HepG2 (cell line): ENCODE measurements around the gene MFAP4. TPM values are rescaled to one million over a fixed set of nuclear protein-coding genes. Genes with fewer than 3 reads are reported as not detected.

Source experiments
- ARID5B ChIP-seq: IDR thresholded peaks from 2 replicates; pipeline ENCODE4 v1.4.0; 2020; ENCODE audit warnings: mild to moderate bottlenecking, missing genetic modification reagents
- ATM ChIP-seq: fragments of 450-650 bp; IDR thresholded peaks from 2 replicates; pipeline ENCODE4 v1.7.1; 2017; ENCODE audit warnings: mild to moderate bottlenecking, borderline replicate concordance
- CERS6 ChIP-seq: sonication (generic); formaldehyde crosslinking; IDR thresholded peaks from 2 replicates; pipeline ENCODE4 v1.5.0; 2020; ENCODE audit warnings: missing genetic modification reagents
- DPF2 ChIP-seq: sonication (generic); formaldehyde crosslinking; IDR thresholded peaks from 2 replicates; pipeline ENCODE4 v1.4.0; 2020; ENCODE audit warnings: mild to moderate bottlenecking, low read depth, missing genetic modification reagents, borderline replicate concordance
- HNF4A ChIP-seq: sonication (generic); formaldehyde crosslinking; IDR thresholded peaks from 2 replicates; pipeline ENCODE4 v1.4.0; 2020; ENCODE audit warnings: missing genetic modification reagents
- ISX ChIP-seq: sonication (generic); formaldehyde crosslinking; conservative IDR thresholded peaks from 2 replicates; pipeline ENCODE4 v1.5.0; 2020; ENCODE audit warnings: missing genetic modification reagents
- KDM5A ChIP-seq: fragments of 200-600 bp; sonication (generic); IDR thresholded peaks from 2 replicates; pipeline ENCODE4 v1.7.0; 2018; ENCODE audit warnings: antibody characterized with exemption, mild to moderate bottlenecking, low read length, borderline replicate concordance
- LCORL ChIP-seq, 2 experiments: fragments of 450-650 bp in 1 of 2; sonication (generic) in 1 of 2; formaldehyde crosslinking in 1 of 2; IDR thresholded peaks; 2 replicates each; pipeline versions ENCODE4 v1.5.0 to v1.6.1; 2017 to 2020; ENCODE audit warnings: antibody characterized with exemption in 1 of 2, missing genetic modification reagents in 1 of 2
- NPAS2 ChIP-seq: sonication (generic); formaldehyde crosslinking; IDR thresholded peaks from 2 replicates; pipeline ENCODE4 v1.8.0; 2022; ENCODE audit warnings: mild to moderate bottlenecking, missing genetic modification reagents, borderline replicate concordance
- RCOR2 ChIP-seq: IDR thresholded peaks from 2 replicates; pipeline ENCODE4 v1.6.1; 2016; ENCODE audit warnings: missing biosample characterization, missing genetic modification reagents
- TEF ChIP-seq: sonication (generic); formaldehyde crosslinking; IDR thresholded peaks from 2 replicates; pipeline ENCODE4 v1.5.0; 2020; ENCODE audit warnings: missing genetic modification reagents
- TRIM22 ChIP-seq: fragments of 450-650 bp; IDR thresholded peaks from 2 replicates; pipeline ENCODE4 v1.6.1; 2017
- ZFAT ChIP-seq: sonication (generic); formaldehyde crosslinking; conservative IDR thresholded peaks from 2 replicates; pipeline ENCODE4 v1.8.1; 2023; ENCODE audit warnings: missing genetic modification reagents, inconsistent platforms
- ZMYM2 ChIP-seq: sonication (generic); formaldehyde crosslinking; IDR thresholded peaks from 2 replicates; pipeline ENCODE4 v1.8.0; 2022; ENCODE audit warnings: mild to moderate bottlenecking, missing genetic modification reagents
- ZNF138 ChIP-seq: sonication (generic); formaldehyde crosslinking; IDR thresholded peaks from 2 replicates; pipeline ENCODE4 v1.5.0; 2020; ENCODE audit warnings: mild to moderate bottlenecking, low read depth, missing genetic modification reagents
- ZNF253 ChIP-seq: sonication (generic); formaldehyde crosslinking; IDR thresholded peaks from 2 replicates; pipeline ENCODE4 v1.8.0; 2022; ENCODE audit warnings: mild to moderate bottlenecking, missing genetic modification reagents, borderline replicate concordance
- ZNF468 ChIP-seq: sonication (generic); formaldehyde crosslinking; IDR thresholded peaks from 2 replicates; pipeline ENCODE4 v1.8.0; 2022; ENCODE audit warnings: mild to moderate bottlenecking, moderate library complexity, missing genetic modification reagents
- ZNF556 ChIP-seq: sonication (generic); formaldehyde crosslinking; IDR thresholded peaks from 2 replicates; pipeline ENCODE4 v1.4.0; 2020; ENCODE audit warnings: mild to moderate bottlenecking, missing genetic modification reagents, borderline replicate concordance
- ZNF570 ChIP-seq: sonication (generic); formaldehyde crosslinking; IDR thresholded peaks from 2 replicates; pipeline ENCODE4 v1.4.0; 2020; ENCODE audit warnings: mild to moderate bottlenecking, missing genetic modification reagents, borderline replicate concordance
- ZZZ3 ChIP-seq: sonication (generic); formaldehyde crosslinking; IDR thresholded peaks from 2 replicates; pipeline ENCODE4 v1.4.0; 2020; ENCODE audit warnings: missing genetic modification reagents, mild to moderate bottlenecking, borderline replicate concordance
- polyA plus RNA-seq, 8 experiments: library from polyadenylated mRNA; depleted of rRNA in 3 of 8; stranded (reverse) in 7 of 8; unstranded in 1 of 8; fragments of >200 nt; fragmentation: Illumina TruSeq in 4 of 8; extraction: Trizol in 4 of 8; gene quantifications; 2 replicates each; pipeline versions ENCODE4 v1.2.1 to v1.2.3, GENCODE V29; 2011 to 2016; ENCODE audit warnings: low read depth in 4 of 8, missing spikeins in 1 of 8, mixed read lengths in 1 of 8; ENCODE audit not compliant: insufficient read depth in 1 of 8
- total RNA-seq, 5 experiments: library from RNA; depleted of rRNA; stranded (reverse); fragments of >200 nt; fragmentation: Illumina TruSeq; extraction: Trizol; gene quantifications; 2 replicates each; pipeline ENCODE4 v1.2.3, GENCODE V29; 2016; ENCODE audit warnings: low read depth in 1 of 5
- TF ChIP-seq, protein P1 (sequence below): sonication (generic); formaldehyde crosslinking; conservative IDR thresholded peaks from 2 replicates; pipeline ENCODE4 v1.4.0; 2020; ENCODE audit warnings: missing genetic modification reagents

MFAP4 gene
- total and polyA plus RNA-seq, 2 of the 13 experiments (the other 11 are each of a cell fraction or from before 2014, with no cell fraction given): 0.08 TPM; not detected in 1

DNA sequence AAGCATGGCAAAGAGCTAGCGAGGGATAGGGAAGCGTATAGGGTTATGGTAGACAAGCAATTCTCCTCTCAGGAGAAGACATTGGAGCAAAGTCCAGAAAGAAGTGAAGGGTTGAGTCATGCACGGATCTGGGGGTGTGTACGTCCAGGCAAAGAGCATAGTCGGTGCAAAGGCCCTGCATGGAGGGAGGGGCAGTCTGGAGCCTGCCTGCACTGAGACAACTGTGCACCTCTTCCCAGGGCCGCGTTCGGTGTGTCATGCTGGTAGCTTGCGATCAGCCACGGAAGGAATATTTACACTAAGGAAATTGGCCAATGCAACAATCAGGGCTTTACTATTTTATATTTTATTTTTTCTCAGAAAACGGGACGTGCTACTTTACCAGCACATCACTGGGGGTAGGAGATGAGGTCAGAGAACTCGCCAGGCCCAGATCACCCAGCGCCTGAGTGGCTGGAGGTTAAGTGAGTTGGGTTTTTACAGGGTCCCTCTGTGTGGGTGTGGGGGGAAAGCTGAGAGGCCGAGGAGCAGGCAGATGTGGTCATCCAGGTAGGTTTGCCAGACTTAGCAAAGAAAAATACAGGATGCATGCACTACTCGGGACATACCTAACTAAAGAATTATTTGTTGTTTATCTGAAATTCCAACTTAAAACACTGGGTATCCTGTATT lies 17.7 kb downstream of the MFAP4 start (continued):
- TF ChIP-seq TRIM22 (no peak), ATM (no peak), CERS6 (no peak), ZMYM2 (no peak; the same call in 1 of the 2 replicates), TEF (no peak), LCORL (IDR thresholded peaks at IDR 0.05) (no peak), LCORL (CRISPR knock-in tag; IDR thresholded peaks at IDR 0.05) (no peak), KDM5A (no peak), ZNF138 (CRISPR knock-in tag) (no peak), DPF2 (CRISPR knock-in tag) (0 out of 2 replicates have a peak, but pooled peaks have one; percentile 21), ISX (CRISPR knock-in tag) (no peak), ZZZ3 (CRISPR knock-in tag) (no peak), ZFAT (CRISPR knock-in tag) (no peak), ARID5B (peak; percentile 37), ZNF570 (CRISPR knock-in tag) (no peak), RCOR2 (CRISPR knock-in tag) (peak; percentile 59; the same call in 1 of the 2 replicates), HNF4A (CRISPR knock-in tag) (peak; percentile 82), ZNF253 (no peak), ZNF556 (CRISPR knock-in tag) (no peak), ZNF468 (CRISPR knock-in tag) (no peak), NPAS2 (CRISPR knock-in tag) (no peak)
- TF ChIP-seq, protein P1, sequence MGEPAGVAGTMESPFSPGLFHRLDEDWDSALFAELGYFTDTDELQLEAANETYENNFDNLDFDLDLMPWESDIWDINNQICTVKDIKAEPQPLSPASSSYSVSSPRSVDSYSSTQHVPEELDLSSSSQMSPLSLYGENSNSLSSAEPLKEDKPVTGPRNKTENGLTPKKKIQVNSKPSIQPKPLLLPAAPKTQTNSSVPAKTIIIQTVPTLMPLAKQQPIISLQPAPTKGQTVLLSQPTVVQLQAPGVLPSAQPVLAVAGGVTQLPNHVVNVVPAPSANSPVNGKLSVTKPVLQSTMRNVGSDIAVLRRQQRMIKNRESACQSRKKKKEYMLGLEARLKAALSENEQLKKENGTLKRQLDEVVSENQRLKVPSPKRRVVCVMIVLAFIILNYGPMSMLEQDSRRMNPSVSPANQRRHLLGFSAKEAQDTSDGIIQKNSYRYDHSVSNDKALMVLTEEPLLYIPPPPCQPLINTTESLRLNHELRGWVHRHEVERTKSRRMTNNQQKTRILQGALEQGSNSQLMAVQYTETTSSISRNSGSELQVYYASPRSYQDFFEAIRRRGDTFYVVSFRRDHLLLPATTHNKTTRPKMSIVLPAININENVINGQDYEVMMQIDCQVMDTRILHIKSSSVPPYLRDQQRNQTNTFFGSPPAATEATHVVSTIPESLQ (CRISPR knock-in tag): no peak
